GM12801 (cell line): ENCODE results near the gene SMIM43.

Source experiments
- CTCF ChIP-seq: IDR thresholded peaks from one replicate; pipeline ENCODE4 v1.5.1; 2011; ENCODE audit warnings: control low read depth; ENCODE audit not compliant: insufficient read length; ENCODE audit errors: extremely low read depth

SMIM43 gene

GRCh38 chr4:121734571-121734970 is 30.4 kb downstream of the SMIM43 start:
- TF ChIP-seq CTCF, result no peak

- TF ChIP-seq CTCF, result no peak
Observed at GRCh38 chr4:121733942-121734341, 31.0 kb downstream of the SMIM43 start.

- TF ChIP-seq CTCF, result no peak
Observed at GRCh38 chr4:121728798-121729226, 36.2 kb downstream of the SMIM43 start.

GRCh38 chr4:121728066-121728465 is 36.9 kb downstream of the SMIM43 start:
- TF ChIP-seq CTCF, result no peak

- TF ChIP-seq CTCF, result no peak
Observed at GRCh38 chr4:121726642-121727268, 38.2 kb downstream of the SMIM43 start.

- no peak for TF ChIP-seq CTCF
Observed at GRCh38 chr4:121724671-121725070, 40.3 kb downstream of the SMIM43 start.

- TF ChIP-seq CTCF, result no peak
Observed at GRCh38 chr4:121721700-121722099, 43.3 kb downstream of the SMIM43 start.

- TF ChIP-seq CTCF, result no peak
Observed at GRCh38 chr4:121720109-121720508, 44.9 kb downstream of the SMIM43 start.
